DOHH2 (cell line): ENCODE results near the gene HIGD1B.

Experiments used
- H3F3A ChIP-seq: fragments of 200-600 bp; sonication (generic), shearing (Covaris generic); 2 replicates; pipeline ENCODE4 v1.6.0; 2016; ENCODE audit warnings: antibody characterized with exemption, mild to moderate bottlenecking; ENCODE audit not compliant: control insufficient read depth, insufficient read depth
- H3K27ac ChIP-seq: fragments of 200-600 bp; sonication (generic); 2 replicates; pipeline ENCODE4 v1.5.1; 2014; ENCODE audit warnings: low read depth, mild to moderate bottlenecking, low read length, moderate library complexity
- H3K27me3 ChIP-seq: fragments of 200-600 bp; sonication (generic); 2 replicates; pipeline ENCODE4 v1.6.1; 2014; ENCODE audit warnings: mild to moderate bottlenecking, low read length, mixed read lengths; ENCODE audit not compliant: control insufficient read depth
- H3K36me3 ChIP-seq: fragments of 200-600 bp; sonication (generic); 2 replicates; pipeline ENCODE4 v1.6.1; 2014; ENCODE audit warnings: mild to moderate bottlenecking, low read length, moderate library complexity, mixed read lengths; ENCODE audit not compliant: control insufficient read depth
- H3K4me1 ChIP-seq: fragments of 200-600 bp; sonication (generic); 2 replicates; pipeline ENCODE4 v1.6.1; 2014; ENCODE audit warnings: mild to moderate bottlenecking, low read length, mixed read lengths; ENCODE audit not compliant: control insufficient read depth
- H3K4me2 ChIP-seq: fragments of 200-600 bp; sonication (generic); 2 replicates; pipeline ENCODE4 v1.6.0; 2014; ENCODE audit warnings: mild to moderate bottlenecking, low read length, moderate library complexity
- H3K4me3 ChIP-seq: fragments of 200-600 bp; sonication (generic); 2 replicates; pipeline ENCODE4 v1.5.1; 2014; ENCODE audit warnings: mild to moderate bottlenecking, low read length, mixed read lengths
- H3K79me2 ChIP-seq: fragments of 200-600 bp; sonication (generic); 2 replicates; pipeline ENCODE4 v1.6.1; 2014; ENCODE audit warnings: mild to moderate bottlenecking, low read length, mixed read lengths; ENCODE audit not compliant: control insufficient read depth
- H3K9me2 ChIP-seq: fragments of 200-600 bp; sonication (generic); replicated peaks from 2 replicates; pipeline ENCODE4 v1.6.1; 2014; ENCODE audit warnings: mild to moderate bottlenecking, low read length, mixed read lengths; ENCODE audit not compliant: control insufficient read depth
- H3K9me3 ChIP-seq: fragments of 200-600 bp; sonication (generic); 2 replicates; pipeline ENCODE4 v1.6.1; 2014; ENCODE audit warnings: antibody characterized with exemption, low read length, mixed read lengths; ENCODE audit not compliant: control insufficient read depth, insufficient read depth
- H4K20me1 ChIP-seq: fragments of 200-600 bp; sonication (generic); 2 replicates; pipeline ENCODE4 v1.6.0; 2014; ENCODE audit warnings: low read depth, mild to moderate bottlenecking, antibody characterized with exemption, low read length, moderate library complexity; ENCODE audit not compliant: control insufficient read depth, insufficient read depth
- EZH2phosphoT487 ChIP-seq: fragments of 200-600 bp; sonication (generic); IDR thresholded peaks from 2 replicates; pipeline ENCODE4 v1.6.1; 2017; ENCODE audit warnings: borderline replicate concordance, mild to moderate bottlenecking, antibody characterized with exemption, low read length, moderate library complexity, mixed read lengths
- TF ChIP-seq, protein P1 (sequence below): fragments of 200-600 bp; sonication (generic); IDR thresholded peaks from one replicate; pipeline ENCODE4 v1.5.1; 2014; ENCODE audit warnings: antibody characterized with exemption, mild to moderate bottlenecking, low read depth, low read length; ENCODE audit not compliant: poor library complexity, severe bottlenecking

Gene HIGD1B

DNA sequence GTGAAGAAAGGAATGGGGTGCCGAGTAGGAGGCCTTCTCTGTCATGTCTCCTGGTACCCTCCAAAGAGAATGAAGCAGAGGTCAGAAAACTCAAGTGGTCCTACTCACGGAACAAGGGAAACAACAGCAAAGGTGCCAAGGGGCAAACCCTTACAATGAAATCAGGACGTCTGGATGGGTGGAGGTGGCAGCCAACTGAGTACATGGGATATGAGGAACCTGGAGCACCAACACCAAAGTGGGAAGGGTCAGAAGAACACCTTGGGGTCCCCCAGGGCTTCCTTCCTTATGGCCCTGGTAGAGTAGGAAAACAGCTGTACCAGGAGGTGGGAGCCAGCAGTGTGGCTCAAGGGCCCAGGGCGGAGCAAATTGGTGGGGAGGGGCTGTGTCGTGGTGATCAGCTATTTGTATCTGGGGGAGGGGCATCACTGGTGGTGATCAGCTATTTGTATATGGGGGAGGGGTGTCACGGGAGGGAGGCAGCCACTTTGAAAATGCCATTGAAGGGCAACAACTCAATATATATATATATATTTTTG, 643 bp downstream of the HIGD1B start:
- H3K27ac ChIP-seq: no peak overlapping the region
- no peaks in the 10 kb centered on the region for H3K9me2 ChIP-seq
- H3K79me2 ChIP-seq: no peaks in the 10 kb centered on the region
- no peaks in the 10 kb centered on the region for H3K27me3 ChIP-seq
- TF ChIP-seq, protein P1, sequence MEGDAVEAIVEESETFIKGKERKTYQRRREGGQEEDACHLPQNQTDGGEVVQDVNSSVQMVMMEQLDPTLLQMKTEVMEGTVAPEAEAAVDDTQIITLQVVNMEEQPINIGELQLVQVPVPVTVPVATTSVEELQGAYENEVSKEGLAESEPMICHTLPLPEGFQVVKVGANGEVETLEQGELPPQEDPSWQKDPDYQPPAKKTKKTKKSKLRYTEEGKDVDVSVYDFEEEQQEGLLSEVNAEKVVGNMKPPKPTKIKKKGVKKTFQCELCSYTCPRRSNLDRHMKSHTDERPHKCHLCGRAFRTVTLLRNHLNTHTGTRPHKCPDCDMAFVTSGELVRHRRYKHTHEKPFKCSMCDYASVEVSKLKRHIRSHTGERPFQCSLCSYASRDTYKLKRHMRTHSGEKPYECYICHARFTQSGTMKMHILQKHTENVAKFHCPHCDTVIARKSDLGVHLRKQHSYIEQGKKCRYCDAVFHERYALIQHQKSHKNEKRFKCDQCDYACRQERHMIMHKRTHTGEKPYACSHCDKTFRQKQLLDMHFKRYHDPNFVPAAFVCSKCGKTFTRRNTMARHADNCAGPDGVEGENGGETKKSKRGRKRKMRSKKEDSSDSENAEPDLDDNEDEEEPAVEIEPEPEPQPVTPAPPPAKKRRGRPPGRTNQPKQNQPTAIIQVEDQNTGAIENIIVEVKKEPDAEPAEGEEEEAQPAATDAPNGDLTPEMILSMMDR: no peak
- no peak for TF ChIP-seq EZH2phosphoT487
- H3K36me3 ChIP-seq: peaks cover 31% of the 10 kb centered on the region
- H3K4me1 ChIP-seq: no peaks in the 10 kb centered on the region
- H4K20me1 ChIP-seq: no peaks in the 10 kb centered on the region; the same call in 1 of the 2 replicates
- no peak overlapping the region for H3K4me3 ChIP-seq
- H3K4me2 ChIP-seq: no peak overlapping the region
- H3F3A ChIP-seq: no peaks in the 10 kb centered on the region
- no peaks in the 10 kb centered on the region for H3K9me3 ChIP-seq

DNA sequence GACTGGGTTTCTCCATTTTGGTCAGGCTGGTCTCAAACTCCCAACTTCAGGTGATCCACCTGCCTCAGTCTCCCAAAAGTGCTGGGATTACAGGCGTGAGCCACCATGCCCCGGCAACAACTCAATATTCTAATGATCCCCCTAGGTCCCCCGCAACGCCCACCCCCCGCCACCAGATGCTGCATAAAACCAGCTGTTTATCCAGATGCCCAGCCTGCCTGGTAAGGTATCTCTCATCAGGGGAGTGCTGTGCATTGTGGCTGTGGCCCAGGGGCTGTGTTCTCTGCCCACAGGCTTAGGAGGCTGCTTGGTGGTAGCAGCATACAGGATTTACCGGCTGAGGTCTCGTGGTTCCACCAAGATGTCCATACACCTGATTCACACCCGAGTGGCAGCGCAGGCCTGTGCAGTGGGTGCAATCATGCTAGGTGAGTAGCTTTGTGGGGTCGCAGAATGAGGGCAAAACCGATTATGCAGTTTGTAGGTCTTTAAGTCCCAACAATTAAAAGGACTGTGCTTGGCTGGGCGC, 1.3 kb downstream of the HIGD1B start:
- Histone ChIP-seq H3K4me3 (no peak overlapping the region), H3K36me3 (peaks cover 38% of the 10 kb centered on the region), H3K9me2 (no peaks in the 10 kb centered on the region), H3K27me3 (no peaks in the 10 kb centered on the region), H3K79me2 (no peaks in the 10 kb centered on the region), H4K20me1 (no peaks in the 10 kb centered on the region; the same call in 1 of the 2 replicates), H3K4me1 (no peaks in the 10 kb centered on the region), H3K27ac (no peak overlapping the region), H3K4me2 (no peak overlapping the region), H3F3A (no peaks in the 10 kb centered on the region), H3K9me3 (no peaks in the 10 kb centered on the region)
- no peak for TF ChIP-seq EZH2phosphoT487
- TF ChIP-seq, protein P1: no peak

DNA sequence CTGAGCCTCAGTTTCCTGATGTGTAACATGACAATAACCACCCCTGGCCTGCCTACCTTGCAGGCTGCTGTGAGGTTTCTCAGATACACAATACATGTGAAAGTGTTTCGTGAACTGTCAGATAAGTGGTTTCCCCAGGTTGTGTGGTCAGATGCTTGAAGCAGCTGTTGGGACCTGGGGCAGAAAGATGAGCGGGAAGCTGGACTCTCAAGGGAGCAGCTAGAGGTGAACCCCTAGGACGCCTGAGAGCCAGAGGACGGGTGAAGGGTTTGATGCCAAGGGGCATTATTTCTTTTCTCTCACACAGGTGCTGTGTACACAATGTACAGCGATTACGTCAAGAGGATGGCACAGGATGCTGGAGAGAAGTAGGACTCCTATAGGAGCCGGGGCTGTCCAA, 2.3 kb downstream of the HIGD1B start:
- Histone ChIP-seq H3K9me2 (no peaks in the 10 kb centered on the region), H3F3A (no peaks in the 10 kb centered on the region), H3K27ac (no peak overlapping the region), H3K4me2 (no peak overlapping the region), H3K4me1 (no peaks in the 10 kb centered on the region), H3K4me3 (no peak overlapping the region), H3K36me3 (peaks cover 48% of the 10 kb centered on the region), H3K9me3 (no peaks in the 10 kb centered on the region), H3K27me3 (no peaks in the 10 kb centered on the region), H4K20me1 (no peaks in the 10 kb centered on the region; the same call in 1 of the 2 replicates), H3K79me2 (no peaks in the 10 kb centered on the region)
- TF ChIP-seq, protein P1: no peak
- TF ChIP-seq EZH2phosphoT487: no peak
